Parathyroid adenoma (tissue), 2 donors: Measurements from ENCODE around the gene NLGN4X.

Experiments
- H2AFZ ChIP-seq: fragments of 300-600 bp; sonication (generic); one replicate; pipeline ENCODE4 v1.7.0; 2017; ENCODE audit warnings: antibody characterized with exemption, mild to moderate bottlenecking
- H3K27ac ChIP-seq: fragments of 300-600 bp; sonication (generic); one replicate; pipeline ENCODE4 v1.7.0; 2017
- H3K27me3 ChIP-seq: fragments of 300-600 bp; sonication (generic); one replicate; pipeline ENCODE4 v1.7.0; 2017; ENCODE audit warnings: low read length; ENCODE audit not compliant: control insufficient read depth, insufficient read depth
- H3K36me3 ChIP-seq: fragments of 300-600 bp; sonication (generic); one replicate; pipeline ENCODE4 v1.7.0; 2017; ENCODE audit warnings: low read length; ENCODE audit not compliant: control insufficient read depth, insufficient read depth
- H3K4me1 ChIP-seq: fragments of 300-600 bp; sonication (generic); one replicate; pipeline ENCODE4 v1.7.0; 2017; ENCODE audit warnings: control low read depth
- H3K4me2 ChIP-seq: fragments of 300-600 bp; sonication (generic); one replicate; pipeline ENCODE4 v1.7.0; 2017; ENCODE audit warnings: low read length
- H3K4me3 ChIP-seq: fragments of 300-600 bp; sonication (generic); one replicate; pipeline ENCODE4 v1.7.0; 2017; ENCODE audit warnings: low read depth, low read length
- H3K79me2 ChIP-seq: fragments of 300-600 bp; sonication (generic); one replicate; pipeline ENCODE4 v1.7.0; 2017; ENCODE audit warnings: control low read depth
- H3K9ac ChIP-seq: fragments of 300-600 bp; sonication (generic); one replicate; pipeline ENCODE4 v1.7.0; 2017; ENCODE audit warnings: mild to moderate bottlenecking
- H3K9me3 ChIP-seq: fragments of 300-600 bp; sonication (generic); one replicate; pipeline ENCODE4 v1.7.0; 2017; ENCODE audit warnings: low read length; ENCODE audit not compliant: control insufficient read depth
- TF ChIP-seq, protein P1 (sequence below): fragments of 300-600 bp; sonication (generic); IDR thresholded peaks from one replicate; pipeline ENCODE4 v1.7.0; 2017; ENCODE audit warnings: antibody characterized with exemption, mild to moderate bottlenecking
- donor health status: primary hyperparathyroidism.

NLGN4X gene

DNA sequence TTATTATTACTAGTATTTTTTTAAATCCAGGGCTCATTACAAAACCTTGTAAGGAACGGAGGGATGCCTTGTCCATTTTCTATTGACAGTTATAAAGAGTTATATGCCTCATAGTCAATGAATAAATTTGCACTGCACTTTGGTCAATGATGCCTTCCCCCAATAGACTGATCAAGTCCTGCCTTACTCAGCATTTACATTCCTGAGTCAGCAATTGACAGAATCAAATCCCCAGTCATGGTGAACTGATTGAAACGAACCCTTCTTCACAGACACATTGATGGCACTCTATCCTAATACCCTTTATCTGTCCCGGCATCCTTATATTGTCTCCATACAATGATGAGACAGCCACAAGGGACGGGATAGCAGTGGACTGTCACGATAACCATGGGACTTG is 213.2 kb downstream of the NLGN4X start:
- Histone ChIP-seq H3K27ac (no peak overlapping the region), H3K79me2 (no peaks in the 10 kb centered on the region), H3K9me3 (no peaks in the 10 kb centered on the region), H3K9ac (no peak overlapping the region), H3K27me3 (no peaks in the 10 kb centered on the region), H3K4me1 (no peaks in the 10 kb centered on the region), H2AFZ (no peak overlapping the region), H3K4me2 (no peak overlapping the region), H3K4me3 (no peak overlapping the region), H3K36me3 (no peaks in the 10 kb centered on the region)
- TF ChIP-seq, protein P1, sequence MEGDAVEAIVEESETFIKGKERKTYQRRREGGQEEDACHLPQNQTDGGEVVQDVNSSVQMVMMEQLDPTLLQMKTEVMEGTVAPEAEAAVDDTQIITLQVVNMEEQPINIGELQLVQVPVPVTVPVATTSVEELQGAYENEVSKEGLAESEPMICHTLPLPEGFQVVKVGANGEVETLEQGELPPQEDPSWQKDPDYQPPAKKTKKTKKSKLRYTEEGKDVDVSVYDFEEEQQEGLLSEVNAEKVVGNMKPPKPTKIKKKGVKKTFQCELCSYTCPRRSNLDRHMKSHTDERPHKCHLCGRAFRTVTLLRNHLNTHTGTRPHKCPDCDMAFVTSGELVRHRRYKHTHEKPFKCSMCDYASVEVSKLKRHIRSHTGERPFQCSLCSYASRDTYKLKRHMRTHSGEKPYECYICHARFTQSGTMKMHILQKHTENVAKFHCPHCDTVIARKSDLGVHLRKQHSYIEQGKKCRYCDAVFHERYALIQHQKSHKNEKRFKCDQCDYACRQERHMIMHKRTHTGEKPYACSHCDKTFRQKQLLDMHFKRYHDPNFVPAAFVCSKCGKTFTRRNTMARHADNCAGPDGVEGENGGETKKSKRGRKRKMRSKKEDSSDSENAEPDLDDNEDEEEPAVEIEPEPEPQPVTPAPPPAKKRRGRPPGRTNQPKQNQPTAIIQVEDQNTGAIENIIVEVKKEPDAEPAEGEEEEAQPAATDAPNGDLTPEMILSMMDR: no peak

DNA sequence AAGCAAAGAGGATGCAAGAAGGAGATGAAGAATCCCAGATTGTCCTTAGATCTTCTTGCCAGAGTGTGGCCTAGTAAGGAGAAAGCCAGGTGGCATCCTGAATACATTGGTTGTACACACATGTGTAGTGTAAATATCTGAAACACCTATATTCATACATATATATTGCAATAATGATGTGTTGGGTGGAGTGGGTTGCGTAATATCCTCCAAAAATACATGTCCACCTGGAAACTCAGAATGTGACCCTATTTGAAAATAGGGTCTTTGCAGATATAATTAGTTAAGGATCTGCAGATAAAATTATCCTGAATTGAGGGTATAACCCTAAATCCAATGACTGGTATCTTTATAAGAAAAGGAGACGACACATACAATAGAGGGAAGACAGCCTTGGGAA is 216.3 kb downstream of the NLGN4X start:
- TF ChIP-seq, protein P1: no peak
- H3K27me3 ChIP-seq: no peaks in the 10 kb centered on the region
- no peaks in the 10 kb centered on the region for H3K36me3 ChIP-seq
- H2AFZ ChIP-seq: no peak overlapping the region
- H3K4me2 ChIP-seq: no peak overlapping the region
- H3K79me2 ChIP-seq: no peaks in the 10 kb centered on the region
- no peak overlapping the region for H3K9ac ChIP-seq
- H3K4me1 ChIP-seq: no peaks in the 10 kb centered on the region
- H3K9me3 ChIP-seq: no peaks in the 10 kb centered on the region
- no peak overlapping the region for H3K4me3 ChIP-seq
- no peak overlapping the region for H3K27ac ChIP-seq

DNA sequence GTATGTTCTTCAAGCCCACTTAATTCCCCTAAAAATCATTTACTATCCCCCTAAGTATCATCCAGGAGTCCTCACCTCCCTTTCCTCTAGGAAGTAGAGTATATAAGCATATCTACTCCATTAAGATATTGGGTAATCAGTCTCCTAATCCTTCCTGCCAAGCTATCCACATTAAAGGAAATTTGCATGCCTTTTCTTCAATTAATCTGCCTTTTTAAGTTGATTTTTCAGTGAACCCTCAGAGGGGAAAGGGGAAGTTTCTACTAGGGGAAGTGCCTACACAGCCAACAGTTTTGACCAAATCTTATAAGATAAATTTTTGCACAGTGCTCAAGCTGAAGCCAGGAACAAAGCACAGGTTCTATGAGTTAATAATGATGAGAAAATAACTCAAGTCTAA is 222.8 kb downstream of the NLGN4X start:
- TF ChIP-seq, protein P1: no peak
- Histone ChIP-seq H3K4me1 (no peaks in the 10 kb centered on the region), H2AFZ (no peak overlapping the region), H3K9ac (no peak overlapping the region), H3K4me2 (no peak overlapping the region), H3K9me3 (no peaks in the 10 kb centered on the region), H3K79me2 (no peaks in the 10 kb centered on the region), H3K27ac (no peak overlapping the region), H3K4me3 (no peak overlapping the region), H3K27me3 (no peaks in the 10 kb centered on the region), H3K36me3 (no peaks in the 10 kb centered on the region)

DNA sequence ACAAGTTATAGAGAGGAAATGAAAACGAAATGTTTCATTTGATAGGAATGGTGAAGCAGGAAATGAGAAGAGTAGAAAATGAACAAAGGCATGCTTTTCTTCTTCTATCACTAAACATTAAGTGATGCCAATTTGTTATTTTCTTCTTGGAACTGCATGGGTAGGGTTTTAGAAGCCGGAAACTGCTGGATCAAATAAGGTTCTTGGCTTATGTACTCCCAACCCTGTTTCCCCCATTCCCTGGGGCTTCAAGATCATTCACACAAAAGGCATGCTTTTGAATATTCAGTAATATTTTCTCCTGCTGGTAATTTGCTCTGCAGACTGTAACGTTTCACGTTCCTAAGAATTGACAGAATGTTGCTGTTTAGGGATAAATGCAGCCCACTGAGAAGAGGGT is 224.1 kb downstream of the NLGN4X start:
- Histone ChIP-seq H3K4me3 (no peak overlapping the region), H3K27ac (no peak overlapping the region), H3K4me1 (no peaks in the 10 kb centered on the region), H3K79me2 (no peaks in the 10 kb centered on the region), H3K27me3 (no peaks in the 10 kb centered on the region), H3K36me3 (no peaks in the 10 kb centered on the region), H3K9ac (no peak overlapping the region), H2AFZ (no peak overlapping the region), H3K4me2 (no peak overlapping the region), H3K9me3 (no peaks in the 10 kb centered on the region)
- TF ChIP-seq, protein P1: no peak

DNA sequence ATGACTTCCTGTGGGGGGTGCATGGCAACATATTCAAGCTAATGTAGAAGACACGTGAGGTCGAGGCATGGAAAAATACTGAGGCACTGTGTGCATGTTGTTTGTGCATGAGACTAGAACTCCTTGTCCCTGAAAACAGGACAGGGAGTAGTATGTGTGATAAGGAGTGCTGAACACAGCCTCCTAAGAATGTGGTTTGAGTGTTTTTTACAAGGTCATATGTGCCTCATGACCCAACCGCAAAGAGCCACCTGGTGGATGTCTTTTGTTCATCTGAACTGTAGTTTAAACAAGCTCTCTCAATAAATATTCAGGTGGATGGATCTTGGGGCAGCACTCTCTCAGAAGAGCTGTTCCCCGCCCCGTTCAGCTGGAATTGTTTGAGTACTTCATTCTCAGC is 226.6 kb downstream of the NLGN4X start:
- Histone ChIP-seq H3K79me2 (no peaks in the 10 kb centered on the region), H3K9me3 (no peaks in the 10 kb centered on the region), H2AFZ (no peak overlapping the region), H3K27me3 (no peaks in the 10 kb centered on the region), H3K4me1 (no peaks in the 10 kb centered on the region), H3K36me3 (no peaks in the 10 kb centered on the region), H3K4me2 (no peak overlapping the region), H3K27ac (no peak overlapping the region), H3K4me3 (no peak overlapping the region), H3K9ac (no peak overlapping the region)
- TF ChIP-seq, protein P1: no peak
